Parathyroid adenoma (tissue), 2 donors: ENCODE measurements around the gene ITPRIP.

Experiments used
- H2AFZ ChIP-seq: fragments of 300-600 bp; sonication (generic); one replicate; pipeline ENCODE4 v1.7.0; 2017; ENCODE audit warnings: antibody characterized with exemption, mild to moderate bottlenecking
- H3K27ac ChIP-seq: fragments of 300-600 bp; sonication (generic); one replicate; pipeline ENCODE4 v1.7.0; 2017
- H3K27me3 ChIP-seq: fragments of 300-600 bp; sonication (generic); one replicate; pipeline ENCODE4 v1.7.0; 2017; ENCODE audit warnings: low read length; ENCODE audit not compliant: control insufficient read depth, insufficient read depth
- H3K36me3 ChIP-seq: fragments of 300-600 bp; sonication (generic); one replicate; pipeline ENCODE4 v1.7.0; 2017; ENCODE audit warnings: low read length; ENCODE audit not compliant: control insufficient read depth, insufficient read depth
- H3K4me1 ChIP-seq: fragments of 300-600 bp; sonication (generic); one replicate; pipeline ENCODE4 v1.7.0; 2017; ENCODE audit warnings: control low read depth
- H3K4me2 ChIP-seq: fragments of 300-600 bp; sonication (generic); one replicate; pipeline ENCODE4 v1.7.0; 2017; ENCODE audit warnings: low read length
- H3K4me3 ChIP-seq: fragments of 300-600 bp; sonication (generic); one replicate; pipeline ENCODE4 v1.7.0; 2017; ENCODE audit warnings: low read depth, low read length
- H3K79me2 ChIP-seq: fragments of 300-600 bp; sonication (generic); one replicate; pipeline ENCODE4 v1.7.0; 2017; ENCODE audit warnings: control low read depth
- H3K9ac ChIP-seq: fragments of 300-600 bp; sonication (generic); one replicate; pipeline ENCODE4 v1.7.0; 2017; ENCODE audit warnings: mild to moderate bottlenecking
- H3K9me3 ChIP-seq: fragments of 300-600 bp; sonication (generic); one replicate; pipeline ENCODE4 v1.7.0; 2017; ENCODE audit warnings: low read length; ENCODE audit not compliant: control insufficient read depth
- TF ChIP-seq, protein P1 (sequence below): fragments of 300-600 bp; sonication (generic); IDR thresholded peaks from one replicate; pipeline ENCODE4 v1.7.0; 2017; ENCODE audit warnings: antibody characterized with exemption, mild to moderate bottlenecking
- donor health status: primary hyperparathyroidism.

Gene ITPRIP

DNA sequence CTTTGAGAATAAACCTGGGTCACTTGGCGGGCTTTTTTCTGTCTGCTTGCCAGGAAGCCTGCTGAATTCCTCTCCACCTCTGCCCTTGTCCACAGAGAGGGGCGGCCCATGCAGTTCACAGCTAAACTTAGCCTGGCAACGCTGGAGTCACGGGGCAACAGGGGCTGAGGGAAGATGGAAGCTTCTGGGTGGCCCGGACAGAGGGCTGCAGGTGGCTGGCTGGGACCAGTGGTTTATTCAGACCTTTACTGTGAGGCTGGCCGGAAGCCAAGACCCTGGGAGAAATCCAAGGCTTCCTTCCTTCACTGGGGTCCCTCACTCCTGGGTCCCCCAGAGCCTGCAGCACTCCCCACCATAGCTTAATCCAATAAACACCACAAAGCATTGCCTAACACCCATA is 17.0 kb downstream of the ITPRIP start:
- H3K27me3 ChIP-seq = no peaks in the 10 kb centered on the region
- H3K4me2 ChIP-seq = no peak overlapping the region
- H3K9ac ChIP-seq = no peak overlapping the region
- TF ChIP-seq, protein P1, sequence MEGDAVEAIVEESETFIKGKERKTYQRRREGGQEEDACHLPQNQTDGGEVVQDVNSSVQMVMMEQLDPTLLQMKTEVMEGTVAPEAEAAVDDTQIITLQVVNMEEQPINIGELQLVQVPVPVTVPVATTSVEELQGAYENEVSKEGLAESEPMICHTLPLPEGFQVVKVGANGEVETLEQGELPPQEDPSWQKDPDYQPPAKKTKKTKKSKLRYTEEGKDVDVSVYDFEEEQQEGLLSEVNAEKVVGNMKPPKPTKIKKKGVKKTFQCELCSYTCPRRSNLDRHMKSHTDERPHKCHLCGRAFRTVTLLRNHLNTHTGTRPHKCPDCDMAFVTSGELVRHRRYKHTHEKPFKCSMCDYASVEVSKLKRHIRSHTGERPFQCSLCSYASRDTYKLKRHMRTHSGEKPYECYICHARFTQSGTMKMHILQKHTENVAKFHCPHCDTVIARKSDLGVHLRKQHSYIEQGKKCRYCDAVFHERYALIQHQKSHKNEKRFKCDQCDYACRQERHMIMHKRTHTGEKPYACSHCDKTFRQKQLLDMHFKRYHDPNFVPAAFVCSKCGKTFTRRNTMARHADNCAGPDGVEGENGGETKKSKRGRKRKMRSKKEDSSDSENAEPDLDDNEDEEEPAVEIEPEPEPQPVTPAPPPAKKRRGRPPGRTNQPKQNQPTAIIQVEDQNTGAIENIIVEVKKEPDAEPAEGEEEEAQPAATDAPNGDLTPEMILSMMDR = no peak
- no peaks in the 10 kb centered on the region for H3K9me3 ChIP-seq
- H3K36me3 ChIP-seq = no peaks in the 10 kb centered on the region
- H3K79me2 ChIP-seq = peaks cover 2% of the 10 kb centered on the region
- no peak overlapping the region for H3K4me3 ChIP-seq
- no peak overlapping the region for H2AFZ ChIP-seq
- H3K4me1 ChIP-seq = peaks cover 7% of the 10 kb centered on the region
- no peak overlapping the region for H3K27ac ChIP-seq

GRCh38 chr10:104318810-104319741 is 19.2 kb downstream of the ITPRIP start:
- Histone ChIP-seq H3K4me2 (no peak overlapping the region), H3K9ac (no peak overlapping the region), H3K9me3 (no peaks in the 10 kb centered on the region), H3K27me3 (no peaks in the 10 kb centered on the region), H3K36me3 (no peaks in the 10 kb centered on the region), H2AFZ (no peak overlapping the region), H3K4me1 (peaks cover 7% of the 10 kb centered on the region), H3K79me2 (peaks cover 3% of the 10 kb centered on the region), H3K27ac (no peak overlapping the region), H3K4me3 (no peak overlapping the region)
- TF ChIP-seq, protein P1 = no peak

DNA sequence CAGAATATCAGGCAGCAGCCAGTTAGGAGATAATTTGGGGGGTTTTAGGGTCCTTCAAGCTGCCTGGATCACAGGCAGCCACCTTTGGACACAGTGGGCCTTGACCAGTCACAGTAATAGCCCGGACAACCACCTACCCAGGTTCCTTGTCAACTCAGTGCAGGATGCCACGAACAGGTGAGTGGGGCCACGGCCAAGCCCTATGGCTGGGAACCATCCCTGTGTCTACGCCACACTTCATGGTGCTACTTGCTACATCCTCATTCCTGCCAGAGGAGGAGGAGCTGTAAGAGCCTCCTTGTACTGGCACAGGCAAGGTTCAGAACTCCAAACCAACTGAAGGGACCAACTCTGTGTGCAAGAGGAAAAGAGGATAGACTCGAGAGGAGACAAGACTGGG is 19.9 kb downstream of the ITPRIP start:
- Histone ChIP-seq H3K27me3 (no peaks in the 10 kb centered on the region), H3K4me1 (peaks cover 7% of the 10 kb centered on the region), H2AFZ (no peak overlapping the region), H3K4me2 (no peak overlapping the region), H3K36me3 (no peaks in the 10 kb centered on the region), H3K4me3 (no peak overlapping the region), H3K27ac (no peak overlapping the region), H3K79me2 (peaks cover 2% of the 10 kb centered on the region), H3K9me3 (no peaks in the 10 kb centered on the region), H3K9ac (no peak overlapping the region)
- TF ChIP-seq, protein P1 = no peak

- Histone ChIP-seq H2AFZ (no peak overlapping the region), H3K4me2 (no peak overlapping the region), H3K79me2 (peaks cover 2% of the 10 kb centered on the region), H3K9me3 (no peaks in the 10 kb centered on the region), H3K27me3 (no peaks in the 10 kb centered on the region), H3K36me3 (no peaks in the 10 kb centered on the region), H3K4me3 (no peak overlapping the region), H3K9ac (no peak overlapping the region), H3K4me1 (peaks cover 7% of the 10 kb centered on the region), H3K27ac (no peak overlapping the region)
- TF ChIP-seq, protein P1 = no peak
Measured at GRCh38 chr10:104317726-104318299, 20.5 kb downstream of the ITPRIP start.
